ENCODE measurements around the gene FAM13A. TPM values are rescaled to one million over a fixed set of nuclear protein-coding genes. Genes with fewer than 3 reads are reported as not detected.
A peak's percentile ranks its signal among the peaks of the same experiment; 100 is the strongest.

The FAM13A gene
- total RNA-seq, 1 donor from 2014 or later: 39.1 TPM

- intact Hi-C loops (cut with DNase I): no loop called here
- H3K9me3 ChIP-seq: peaks cover 15% of the 10 kb centered on the region
- H3K4me1 ChIP-seq: peaks cover 13% of the 10 kb centered on the region
- peaks cover 66% of the 10 kb centered on the region for H3K36me3 ChIP-seq
- H3K4me3 ChIP-seq: no peak overlapping the region
- ATAC-seq (no peak), DNase-seq (no peak)
- no peaks in the 10 kb centered on the region for H3K27me3 ChIP-seq (ENCODE audit: low read depth)
- TF ChIP-seq CTCF (IDR thresholded peaks at IDR 0.05): no peak
- no peak overlapping the region for H3K27ac ChIP-seq
Observed at GRCh38 chr4:88719381-88719780, 337.6 kb downstream of the FAM13A start.

GRCh38 chr4:88718098-88718497 is 338.9 kb downstream of the FAM13A start:
- Histone ChIP-seq H3K9me3 (peaks cover 15% of the 10 kb centered on the region), H3K27ac (no peak overlapping the region), H3K4me3 (no peak overlapping the region), H3K27me3 (ENCODE audit: low read depth) (no peaks in the 10 kb centered on the region), H3K36me3 (peaks cover 54% of the 10 kb centered on the region), H3K4me1 (peaks cover 13% of the 10 kb centered on the region)
- ATAC-seq (no peak), DNase-seq (no peak)
- TF ChIP-seq CTCF (IDR thresholded peaks at IDR 0.05): no peak
- intact Hi-C loops (cut with DNase I): no loop called here

- H3K36me3 ChIP-seq: peaks cover 39% of the 10 kb centered on the region
Observed at GRCh38 chr4:88713782-88714181, 343.2 kb downstream of the FAM13A start.

GRCh38 chr4:88709989-88710388 is 347.0 kb downstream of the FAM13A start:
- Histone ChIP-seq H3K4me1 (peaks cover 5% of the 10 kb centered on the region), H3K4me3 (no peak overlapping the region), H3K9me3 (no peaks in the 10 kb centered on the region), H3K36me3 (peaks cover 56% of the 10 kb centered on the region), H3K27me3 (ENCODE audit: low read depth) (no peaks in the 10 kb centered on the region), H3K27ac (no peak overlapping the region)
- intact Hi-C loops (cut with DNase I): no loop called here
- TF ChIP-seq CTCF (IDR thresholded peaks at IDR 0.05): no peak
- no peak for ATAC-seq
- no peak for DNase-seq

More at GRCh38 chr4:88713782-88714181, 343.2 kb downstream of the FAM13A start:
- peaks cover under 1% of the 10 kb centered on the region for H3K4me1 ChIP-seq
- no peak for ATAC-seq
- H3K9me3 ChIP-seq: peaks cover 15% of the 10 kb centered on the region
- no peak for TF ChIP-seq CTCF (IDR thresholded peaks at IDR 0.05)
- intact Hi-C loops (cut with DNase I): no loop called here
- DNase-seq: no peak
- no peak overlapping the region for H3K4me3 ChIP-seq
- no peak overlapping the region for H3K27ac ChIP-seq
- no peaks in the 10 kb centered on the region for H3K27me3 ChIP-seq (ENCODE audit: low read depth)

GRCh38 chr4:88706574-88706973 is 350.4 kb downstream of the FAM13A start:
- no peak overlapping the region for H3K27ac ChIP-seq
- peak; percentile 46 for TF ChIP-seq CTCF (IDR thresholded peaks at IDR 0.05)
- H3K36me3 ChIP-seq: peaks cover 67% of the 10 kb centered on the region

More at GRCh38 chr4:88706574-88706973, 350.4 kb downstream of the FAM13A start:
- intact Hi-C loops (cut with DNase I): no loop called here
- peaks cover 5% of the 10 kb centered on the region for H3K4me1 ChIP-seq
- H3K27me3 ChIP-seq (ENCODE audit: low read depth): no peaks in the 10 kb centered on the region
- H3K9me3 ChIP-seq: no peaks in the 10 kb centered on the region
- ATAC-seq (peak; percentile 78 to 89), DNase-seq (no peak)
- H3K4me3 ChIP-seq: no peak overlapping the region

All from lower lobe of right lung (tissue), 2 donors.